HL-60 (cell line): Measurements from ENCODE around the gene FGFBP3.

Experiments used
- TF ChIP-seq, protein P1 (sequence below): IDR thresholded peaks from one replicate; pipeline ENCODE4 v1.5.1; 2011; ENCODE audit warnings: low read length, control low read depth, inconsistent platforms; ENCODE audit not compliant: insufficient read depth
- TF ChIP-seq, protein P2 (sequence below): IDR thresholded peaks from 2 replicates; pipeline ENCODE4 v1.6.1; 2012; ENCODE audit warnings: low read depth; ENCODE audit not compliant: insufficient replicate concordance

DNA sequence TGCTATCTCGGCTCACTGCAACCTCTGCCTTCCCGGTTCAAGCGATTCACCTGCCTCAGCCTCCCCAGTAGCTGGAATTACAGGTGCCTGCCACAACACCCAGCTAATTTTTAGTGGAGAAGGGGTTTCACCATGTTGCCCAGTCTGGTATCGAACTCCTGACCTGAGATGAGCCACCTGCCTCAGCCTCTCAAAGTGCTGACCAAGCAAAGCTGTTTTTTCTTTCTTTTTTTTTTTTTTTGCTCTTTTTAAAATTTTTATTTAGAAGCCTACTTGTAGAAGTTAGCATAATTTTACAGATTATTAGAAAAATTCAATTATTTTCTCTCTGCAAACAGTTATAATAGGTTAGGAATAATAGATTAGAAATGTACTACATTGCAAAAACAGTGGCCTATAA lies 1.2 kb upstream of the FGFBP3 start:
- TF ChIP-seq, protein P1, sequence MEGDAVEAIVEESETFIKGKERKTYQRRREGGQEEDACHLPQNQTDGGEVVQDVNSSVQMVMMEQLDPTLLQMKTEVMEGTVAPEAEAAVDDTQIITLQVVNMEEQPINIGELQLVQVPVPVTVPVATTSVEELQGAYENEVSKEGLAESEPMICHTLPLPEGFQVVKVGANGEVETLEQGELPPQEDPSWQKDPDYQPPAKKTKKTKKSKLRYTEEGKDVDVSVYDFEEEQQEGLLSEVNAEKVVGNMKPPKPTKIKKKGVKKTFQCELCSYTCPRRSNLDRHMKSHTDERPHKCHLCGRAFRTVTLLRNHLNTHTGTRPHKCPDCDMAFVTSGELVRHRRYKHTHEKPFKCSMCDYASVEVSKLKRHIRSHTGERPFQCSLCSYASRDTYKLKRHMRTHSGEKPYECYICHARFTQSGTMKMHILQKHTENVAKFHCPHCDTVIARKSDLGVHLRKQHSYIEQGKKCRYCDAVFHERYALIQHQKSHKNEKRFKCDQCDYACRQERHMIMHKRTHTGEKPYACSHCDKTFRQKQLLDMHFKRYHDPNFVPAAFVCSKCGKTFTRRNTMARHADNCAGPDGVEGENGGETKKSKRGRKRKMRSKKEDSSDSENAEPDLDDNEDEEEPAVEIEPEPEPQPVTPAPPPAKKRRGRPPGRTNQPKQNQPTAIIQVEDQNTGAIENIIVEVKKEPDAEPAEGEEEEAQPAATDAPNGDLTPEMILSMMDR = no peak
- TF ChIP-seq, protein P2, sequence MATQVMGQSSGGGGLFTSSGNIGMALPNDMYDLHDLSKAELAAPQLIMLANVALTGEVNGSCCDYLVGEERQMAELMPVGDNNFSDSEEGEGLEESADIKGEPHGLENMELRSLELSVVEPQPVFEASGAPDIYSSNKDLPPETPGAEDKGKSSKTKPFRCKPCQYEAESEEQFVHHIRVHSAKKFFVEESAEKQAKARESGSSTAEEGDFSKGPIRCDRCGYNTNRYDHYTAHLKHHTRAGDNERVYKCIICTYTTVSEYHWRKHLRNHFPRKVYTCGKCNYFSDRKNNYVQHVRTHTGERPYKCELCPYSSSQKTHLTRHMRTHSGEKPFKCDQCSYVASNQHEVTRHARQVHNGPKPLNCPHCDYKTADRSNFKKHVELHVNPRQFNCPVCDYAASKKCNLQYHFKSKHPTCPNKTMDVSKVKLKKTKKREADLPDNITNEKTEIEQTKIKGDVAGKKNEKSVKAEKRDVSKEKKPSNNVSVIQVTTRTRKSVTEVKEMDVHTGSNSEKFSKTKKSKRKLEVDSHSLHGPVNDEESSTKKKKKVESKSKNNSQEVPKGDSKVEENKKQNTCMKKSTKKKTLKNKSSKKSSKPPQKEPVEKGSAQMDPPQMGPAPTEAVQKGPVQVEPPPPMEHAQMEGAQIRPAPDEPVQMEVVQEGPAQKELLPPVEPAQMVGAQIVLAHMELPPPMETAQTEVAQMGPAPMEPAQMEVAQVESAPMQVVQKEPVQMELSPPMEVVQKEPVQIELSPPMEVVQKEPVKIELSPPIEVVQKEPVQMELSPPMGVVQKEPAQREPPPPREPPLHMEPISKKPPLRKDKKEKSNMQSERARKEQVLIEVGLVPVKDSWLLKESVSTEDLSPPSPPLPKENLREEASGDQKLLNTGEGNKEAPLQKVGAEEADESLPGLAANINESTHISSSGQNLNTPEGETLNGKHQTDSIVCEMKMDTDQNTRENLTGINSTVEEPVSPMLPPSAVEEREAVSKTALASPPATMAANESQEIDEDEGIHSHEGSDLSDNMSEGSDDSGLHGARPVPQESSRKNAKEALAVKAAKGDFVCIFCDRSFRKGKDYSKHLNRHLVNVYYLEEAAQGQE = no peak
